T-cell (primary cell): ENCODE measurements around the gene FAM83C. TPM values are rescaled to one million over a fixed set of nuclear protein-coding genes. Genes with fewer than 3 reads are reported as not detected.

ENCODE experiments used
- ATAC-seq, 4 experiments: fragments of 200-7000 bp in 3 of 4; fragments of 150-1000 bp in 1 of 4; cut with Tn5 transposase; replicated peaks in 1 of 4; 1 replicate in 3 of 4; 2 replicates in 1 of 4; pipeline ENCODE4 v1.10.0; 2021; ENCODE audit warnings: moderate library complexity in 3 of 4, mild to moderate bottlenecking in 2 of 4, moderate number of reproducible peaks in 1 of 4
- CTCF ChIA-PET, 2 donors: fragments of 300-600 bp; sonication (Branson Sonifier 250); formaldehyde crosslinking; loops; one replicate each; lab custom pipeline; 2022; ENCODE audit warnings: antibody characterized with exemption in 2 of 2; lab: Charles Lee
- POLR2A ChIA-PET, 2 donors: fragments of 300-600 bp; sonication (Branson Sonifier 250); formaldehyde crosslinking; loops; one replicate each; lab custom pipeline; 2022; ENCODE audit warnings: antibody characterized with exemption in 2 of 2; lab: Charles Lee
- DNase-seq, 35 experiments: peaks; one replicate each; pipeline versions ENCODE4 v3.0.0 to v3.0.0-alpha.2; 2013 to 2023
- H3K27ac ChIP-seq: one replicate; pipeline ENCODE4 v1.5.1; 2013; ENCODE audit warnings: low read length
- H3K27me3 ChIP-seq, 2 experiments: replicated peaks in 1 of 2; 1 replicate in 1 of 2; 2 replicates in 1 of 2; pipeline versions ENCODE4 v1.6.1 to v1.7.0; 2013; ENCODE audit warnings: low read length in 1 of 2, mixed read lengths in 1 of 2; ENCODE audit not compliant: control insufficient read depth in 2 of 2, insufficient read depth in 2 of 2; ENCODE audit errors: extremely low read depth in 1 of 2
- H3K36me3 ChIP-seq, 2 donors: 1 replicate in 1 of 2; 2 replicates in 1 of 2; pipeline versions ENCODE4 v1.6.1 to v1.7.0; 2013; ENCODE audit warnings: low read length in 1 of 2; ENCODE audit not compliant: control insufficient read depth in 2 of 2, insufficient read depth in 1 of 2; ENCODE audit errors: extremely low read depth in 1 of 2
- H3K4me1 ChIP-seq, 2 experiments: 1 replicate in 1 of 2; 2 replicates in 1 of 2; pipeline versions ENCODE4 v1.6.1 to v1.7.0; 2013; ENCODE audit warnings: low read length in 2 of 2, mixed read lengths in 1 of 2; ENCODE audit not compliant: insufficient read depth in 2 of 2, control insufficient read depth in 1 of 2; ENCODE audit errors: extremely low read depth in 1 of 2
- H3K4me3 ChIP-seq, 2 donors: 1 replicate in 1 of 2; 2 replicates in 1 of 2; pipeline versions ENCODE4 v1.5.1 to v1.7.0; 2013; ENCODE audit warnings: mild to moderate bottlenecking in 2 of 2, low read length in 1 of 2, moderate library complexity in 1 of 2; ENCODE audit not compliant: control insufficient read depth in 1 of 2; ENCODE audit errors: extremely low read depth in 1 of 2
- H3K9me3 ChIP-seq: 2 replicates; pipeline ENCODE4 v1.7.0; 2013
- H3K27ac Mint-ChIP-seq, 2 donors: one replicate each; pipeline ENCODE4 v1.8.0; 2020 to 2021; ENCODE audit warnings: mild to moderate bottlenecking in 2 of 2, mixed read lengths in 2 of 2
- H3K27me3 Mint-ChIP-seq, 2 donors: one replicate each; pipeline ENCODE4 v1.8.0; 2021 to 2022; ENCODE audit warnings: mixed read lengths in 2 of 2
- H3K36me3 Mint-ChIP-seq: one replicate; pipeline ENCODE4 v1.8.0; 2021; ENCODE audit warnings: mixed read lengths
- H3K4me1 Mint-ChIP-seq, 3 donors: one replicate each; pipeline ENCODE4 v1.8.0; 2020 to 2022; ENCODE audit warnings: mixed read lengths in 3 of 3, mild to moderate bottlenecking in 1 of 3
- H3K4me3 Mint-ChIP-seq, 3 donors: one replicate each; pipeline ENCODE4 v1.8.0; 2020 to 2022; ENCODE audit warnings: mild to moderate bottlenecking in 3 of 3, mixed read lengths in 3 of 3, moderate library complexity in 3 of 3
- H3K9me3 Mint-ChIP-seq, 3 donors: one replicate each; pipeline ENCODE4 v1.8.0; 2020 to 2022; ENCODE audit warnings: mixed read lengths in 3 of 3
- WGBS: methylation state at CpG from one replicate; pipeline ENCODE4 v1.1.5; 2013; ENCODE audit warnings: missing lambda C conversion rate; ENCODE audit not compliant: insufficient coverage; 5-methylcytosine and 5-hydroxymethylcytosine counted together
- total RNA-seq, 35 experiments: library from RNA in 6 of 35; stranded (reverse) in 6 of 35; fragments of 120-200 nt in 1 of 35; gene quantifications; one replicate each; pipeline versions ENCODE4 v1.2.1 to v1.2.4 and lab custom pipeline; 2013 to 2026

FAM83C gene
- total RNA-seq, 5 donors from 2014 or later (not counting 1 experiment from before 2014, with no cell fraction given), result 0.15 TPM; not detected in 4

- no peak overlapping the region for H3K27ac ChIP-seq
- H3K4me3 ChIP-seq, result no peak overlapping the region
- H3K9me3 ChIP-seq, result no peaks in the 10 kb centered on the region
- no peak for ATAC-seq
- no peaks in the 10 kb centered on the region for H3K9me3 Mint-ChIP-seq
- H3K36me3 Mint-ChIP-seq, result no peaks in the 10 kb centered on the region
- H3K4me1 Mint-ChIP-seq, result peaks cover 5 to 9% (median 8%) of the 10 kb centered on the region in 3 donors
- H3K27ac Mint-ChIP-seq, result no peak overlapping the region
- peaks cover 3% of the 10 kb centered on the region in 2 donors for H3K36me3 ChIP-seq
- H3K4me3 Mint-ChIP-seq, result no peak overlapping the region
- CTCF ChIA-PET, result interaction anchor here (0.7 kb wide), 3 partner anchors 38 to 484 kb away, joined by 3 read pairs; no protein-coding TSS in a partner anchor
- peaks cover 0 to 8% of the 10 kb centered on the region in 2 experiments for H3K27me3 ChIP-seq
- POLR2A ChIA-PET, result no interaction called here
- no peaks in the 10 kb centered on the region for H3K27me3 Mint-ChIP-seq
- DNase-seq, result no peak
- H3K4me1 ChIP-seq, result peaks cover 0 to 10% of the 10 kb centered on the region in 2 experiments
- no CpG with 5 or more reads among the region's 4 CpGs for WGBS
Observed at GRCh38 chr20:35300469-35301262, 8.4 kb upstream of the FAM83C start.

- WGBS, result 77% methylated on average over 4 of the region's 4 CpGs
- Histone ChIP-seq H3K36me3 (peaks cover 0 to 3% of the 10 kb centered on the region in 2 donors), H3K4me3 (no peak overlapping the region), H3K27me3 (peaks cover 0 to 8% of the 10 kb centered on the region in 2 experiments), H3K27ac (no peak overlapping the region), H3K9me3 (no peaks in the 10 kb centered on the region), H3K4me1 (peaks cover 0 to 10% of the 10 kb centered on the region in 2 experiments)
- ATAC-seq (no peak), DNase-seq (no peak)
- Mint-ChIP-seq H3K27me3 (peaks cover 0 to 4% of the 10 kb centered on the region in 2 donors), H3K27ac (no peak overlapping the region), H3K36me3 (no peaks in the 10 kb centered on the region), H3K4me3 (no peak overlapping the region), H3K4me1 (peaks cover 5 to 6% (median 5%) of the 10 kb centered on the region in 3 donors), H3K9me3 (no peaks in the 10 kb centered on the region)
- POLR2A ChIA-PET, result no interaction called here
- CTCF ChIA-PET, result no interaction called here
Observed at GRCh38 chr20:35299780-35300179, 7.6 kb upstream of the FAM83C start.

DNA sequence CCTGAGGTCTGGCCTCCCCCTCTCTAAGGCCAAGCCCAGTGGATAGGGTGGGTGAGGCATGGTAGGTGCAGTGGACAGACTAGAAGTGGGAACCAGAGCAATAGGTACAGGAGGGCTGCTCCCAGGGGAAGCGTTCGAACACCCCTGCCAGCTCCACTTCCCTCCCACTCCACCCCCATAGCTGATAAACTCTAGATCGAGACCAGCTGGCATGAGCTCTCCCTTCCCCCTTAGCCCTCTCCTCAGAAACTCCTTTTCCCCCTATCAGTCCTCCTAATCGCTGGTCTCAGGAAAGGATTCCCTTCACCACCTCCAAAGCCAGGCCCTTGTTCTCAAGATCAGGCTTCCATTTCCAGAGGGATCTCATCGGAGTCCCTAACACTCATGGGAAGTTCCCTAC, 6.0 kb upstream of the FAM83C start:
- H3K4me1 Mint-ChIP-seq, result no peaks in the 10 kb centered on the region
- Histone ChIP-seq H3K27ac (no peak overlapping the region), H3K4me3 (no peak overlapping the region), H3K9me3 (no peaks in the 10 kb centered on the region), H3K4me1 (no peaks in the 10 kb centered on the region), H3K27me3 (peaks cover 0 to 20% of the 10 kb centered on the region in 2 experiments), H3K36me3 (peaks cover 0 to 2% of the 10 kb centered on the region in 2 donors)
- no peaks in the 10 kb centered on the region for H3K36me3 Mint-ChIP-seq
- no peak overlapping the region for H3K4me3 Mint-ChIP-seq
- H3K27me3 Mint-ChIP-seq, result peaks cover 4 to 6% of the 10 kb centered on the region in 2 donors
- WGBS, result 58% methylated on average over 3 of the region's 5 CpGs
- CTCF ChIA-PET, result interaction anchor here in 1 of 2 donors (0.7 kb wide), 1 partner anchor 57 kb away, joined by 3 read pairs; no protein-coding TSS in a partner anchor
- no peak overlapping the region for H3K27ac Mint-ChIP-seq
- ATAC-seq (no peak), DNase-seq (no peak)
- no peaks in the 10 kb centered on the region for H3K9me3 Mint-ChIP-seq
- POLR2A ChIA-PET, result no interaction called here

DNA sequence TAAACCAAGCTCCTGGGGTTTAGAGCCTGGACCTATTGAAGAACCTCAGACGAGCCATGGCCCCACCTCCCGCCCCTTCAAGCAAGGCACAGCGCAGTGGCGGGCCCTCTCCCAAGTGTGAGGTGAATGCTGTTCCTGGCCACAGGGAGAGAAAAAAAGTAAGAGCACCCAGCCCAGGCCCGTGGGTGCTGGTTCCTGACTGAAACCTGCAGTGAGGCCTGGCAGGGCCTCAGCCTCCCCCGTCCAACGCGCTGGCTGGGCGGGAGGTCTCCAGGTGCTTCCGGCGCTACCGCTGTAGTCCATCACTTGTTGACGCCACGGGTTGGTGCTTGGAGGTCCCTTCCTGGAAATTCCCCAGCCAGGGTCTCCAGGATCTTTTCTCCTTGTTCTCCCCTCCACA, 5.5 kb upstream of the FAM83C start:
- H3K4me1 ChIP-seq, result no peaks in the 10 kb centered on the region
- Mint-ChIP-seq H3K27ac (no peak overlapping the region), H3K27me3 (peaks cover 4 to 8% of the 10 kb centered on the region in 2 donors), H3K9me3 (no peaks in the 10 kb centered on the region), H3K36me3 (no peaks in the 10 kb centered on the region), H3K4me3 (no peak overlapping the region), H3K4me1 (no peaks in the 10 kb centered on the region)
- H3K27me3 ChIP-seq, result peaks cover 0 to 25% of the 10 kb centered on the region in 2 experiments
- H3K9me3 ChIP-seq, result no peaks in the 10 kb centered on the region
- ChIA-PET CTCF (no interaction called here), POLR2A (no interaction called here)
- H3K4me3 ChIP-seq, result no peak overlapping the region
- no peaks in the 10 kb centered on the region for H3K36me3 ChIP-seq
- no peak overlapping the region for H3K27ac ChIP-seq
- no peak for DNase-seq
- ATAC-seq, result no peak
- WGBS, result 86% methylated on average over 14 of the region's 14 CpGs

- ChIA-PET CTCF (no interaction called here), POLR2A (no interaction called here)
- no peak for ATAC-seq
- H3K9me3 Mint-ChIP-seq, result no peaks in the 10 kb centered on the region
- 80% methylated on average over 5 of the region's 8 CpGs for WGBS
- no peaks in the 10 kb centered on the region for H3K4me1 ChIP-seq
- no peaks in the 10 kb centered on the region for H3K36me3 ChIP-seq
- no peak overlapping the region for H3K4me3 Mint-ChIP-seq
- H3K27me3 Mint-ChIP-seq, result peaks cover 4 to 12% of the 10 kb centered on the region in 2 donors
- no peak for DNase-seq
- H3K27ac Mint-ChIP-seq, result no peak overlapping the region
- H3K4me3 ChIP-seq, result no peak overlapping the region
- H3K36me3 Mint-ChIP-seq, result no peaks in the 10 kb centered on the region
- no peak overlapping the region for H3K27ac ChIP-seq
- H3K9me3 ChIP-seq, result no peaks in the 10 kb centered on the region
- no peaks in the 10 kb centered on the region for H3K4me1 Mint-ChIP-seq
- peaks cover 0 to 28% of the 10 kb centered on the region in 2 experiments for H3K27me3 ChIP-seq
Observed at GRCh38 chr20:35297155-35297554, 4.9 kb upstream of the FAM83C start.

DNA sequence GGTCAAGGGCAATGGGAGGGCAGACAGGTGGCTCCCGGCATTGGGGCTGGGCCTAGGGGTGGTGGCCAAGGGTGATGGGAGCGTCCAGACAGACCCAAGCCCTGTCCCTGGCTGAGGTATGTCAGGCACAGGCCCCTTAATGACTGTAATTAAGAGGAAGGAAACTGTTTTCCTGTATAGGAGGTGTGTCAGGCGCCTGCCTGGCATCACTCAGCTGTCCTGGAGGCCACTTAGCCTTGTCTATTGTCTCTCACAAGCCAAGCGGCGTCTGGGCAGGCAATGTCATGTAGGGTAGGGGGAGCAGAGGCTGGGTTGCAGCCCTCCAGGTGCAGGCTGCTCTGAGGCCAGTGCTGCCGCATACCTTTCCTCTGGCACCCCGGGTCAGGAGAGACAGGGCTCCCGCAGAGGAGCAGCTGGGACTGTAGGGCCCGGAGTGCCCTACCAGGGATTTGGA, 3.9 kb upstream of the FAM83C start:
- Mint-ChIP-seq H3K9me3 (no peaks in the 10 kb centered on the region), H3K4me3 (no peak overlapping the region), H3K4me1 (no peaks in the 10 kb centered on the region), H3K27me3 (peaks cover 4 to 12% of the 10 kb centered on the region in 2 donors), H3K27ac (no peak overlapping the region), H3K36me3 (no peaks in the 10 kb centered on the region)
- ChIA-PET POLR2A (no interaction called here), CTCF (no interaction called here)
- 67% methylated on average over 7 of the region's 9 CpGs for WGBS
- no peak overlapping the region for H3K27ac ChIP-seq
- no peak for DNase-seq
- H3K9me3 ChIP-seq, result no peaks in the 10 kb centered on the region
- no peak overlapping the region for H3K4me3 ChIP-seq
- H3K4me1 ChIP-seq, result no peaks in the 10 kb centered on the region
- peaks cover 0 to 30% of the 10 kb centered on the region in 2 experiments for H3K27me3 ChIP-seq
- no peaks in the 10 kb centered on the region for H3K36me3 ChIP-seq
- no peak for ATAC-seq
